NCI-H146 treated with DMSO at 0.1 percent for 48 hours (cell line): ENCODE data around the gene RAI1.
A peak's percentile ranks its signal among the peaks of the same experiment; 100 is the strongest.
"Not testable (repeated sequence)": the region's sequence is repeated elsewhere in the genome, so short reads cannot be mapped to it uniquely, and the experiment has no call there.

Experiments used
- DNase-seq: peaks from one replicate; lab custom pipeline; 2025; ENCODE audit not compliant: unreplicated experiment; lab: John Stamatoyannopoulos, UW

RAI1 gene

GRCh38 chr17:17664064-17664452, 17.2 kb upstream of the RAI1 start:
- DNase-seq = no peak

DNA sequence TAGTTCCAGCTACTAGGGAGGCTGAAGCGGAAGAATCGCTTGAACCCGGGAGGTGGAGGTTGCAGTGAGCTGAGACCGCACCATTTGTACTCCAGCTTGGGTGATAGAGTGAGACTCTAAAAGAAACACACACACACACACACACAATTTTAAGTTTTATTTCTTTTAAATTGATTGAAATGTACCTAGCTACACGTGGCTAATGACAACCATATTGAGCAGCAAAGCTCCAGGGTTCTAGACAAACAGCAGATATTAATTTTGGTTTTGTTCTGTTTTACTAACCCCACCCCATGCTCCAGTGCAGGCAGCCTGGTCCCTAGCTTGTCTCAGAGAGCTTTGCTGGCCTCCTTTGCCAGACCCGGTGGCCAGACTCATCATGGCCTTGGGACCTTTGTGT, 16.0 kb upstream of the RAI1 start:
- DNase-seq = no peak

GRCh38 chr17:17666111-17666714, 15.0 kb upstream of the RAI1 start:
- DNase-seq = no peak

DNA sequence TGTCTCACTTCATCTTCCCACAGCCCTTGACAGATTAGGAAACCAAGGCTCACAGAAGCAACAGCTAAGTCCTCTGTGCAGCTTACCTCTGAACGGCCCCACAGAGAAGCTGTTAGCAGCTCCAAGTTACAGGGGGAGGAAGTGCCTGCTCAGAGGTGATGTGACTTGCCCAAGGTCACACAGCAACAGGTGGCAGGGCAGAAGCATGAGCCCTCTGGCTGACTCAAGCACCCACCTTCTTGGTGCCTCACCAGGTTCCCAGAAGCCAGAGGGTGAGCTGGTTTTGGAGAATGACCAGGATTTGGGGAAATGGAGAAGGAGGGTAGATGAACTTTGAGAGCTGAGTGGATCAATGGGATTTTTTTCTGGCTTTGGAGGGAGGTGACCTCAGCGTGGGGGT, 14.0 kb upstream of the RAI1 start:
- DNase-seq = no peak

DNA sequence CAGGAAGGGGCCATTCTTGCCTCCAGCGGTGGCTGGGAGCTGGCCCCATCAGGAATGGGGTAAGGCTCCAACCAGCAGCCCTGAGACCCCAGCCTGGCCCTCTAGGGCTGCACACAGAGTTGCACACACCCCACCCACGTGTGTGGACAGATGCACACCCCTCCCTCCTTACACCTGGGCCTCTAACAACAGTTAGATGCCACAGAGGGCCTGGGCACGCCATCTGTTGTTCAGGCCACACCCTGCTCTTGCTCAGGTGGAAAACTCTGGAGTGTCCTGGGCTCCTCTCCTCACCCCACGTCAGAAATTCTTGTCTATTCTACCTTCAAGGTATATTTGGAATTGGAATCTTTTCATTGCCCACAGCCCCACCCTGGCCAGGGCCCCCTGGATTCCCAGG, 13.3 kb upstream of the RAI1 start:
- DNase-seq = no peak

DNA sequence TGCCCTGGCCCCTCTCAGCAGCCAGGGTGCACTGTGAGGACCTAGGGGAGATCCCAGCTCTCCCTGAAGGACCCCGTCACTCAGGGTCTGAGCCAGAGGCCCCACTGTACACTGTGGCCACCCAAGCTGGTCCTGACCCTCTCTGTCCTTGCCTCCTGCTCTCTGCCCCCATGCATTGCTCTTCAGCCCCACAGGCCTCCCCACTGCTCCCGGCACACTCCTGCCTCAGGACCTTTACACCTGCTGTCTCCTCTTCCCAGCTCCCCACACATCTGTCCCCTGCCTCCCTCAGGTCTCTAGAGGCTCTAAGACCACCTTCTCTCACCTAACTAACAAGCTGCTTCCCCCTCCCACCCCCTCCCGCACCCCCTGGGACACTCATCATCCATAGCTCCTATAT, 12.9 kb upstream of the RAI1 start:
- DNase-seq = no peak

GRCh38 chr17:17668775-17669579, 12.3 kb upstream of the RAI1 start:
- DNase-seq = no peak

DNA sequence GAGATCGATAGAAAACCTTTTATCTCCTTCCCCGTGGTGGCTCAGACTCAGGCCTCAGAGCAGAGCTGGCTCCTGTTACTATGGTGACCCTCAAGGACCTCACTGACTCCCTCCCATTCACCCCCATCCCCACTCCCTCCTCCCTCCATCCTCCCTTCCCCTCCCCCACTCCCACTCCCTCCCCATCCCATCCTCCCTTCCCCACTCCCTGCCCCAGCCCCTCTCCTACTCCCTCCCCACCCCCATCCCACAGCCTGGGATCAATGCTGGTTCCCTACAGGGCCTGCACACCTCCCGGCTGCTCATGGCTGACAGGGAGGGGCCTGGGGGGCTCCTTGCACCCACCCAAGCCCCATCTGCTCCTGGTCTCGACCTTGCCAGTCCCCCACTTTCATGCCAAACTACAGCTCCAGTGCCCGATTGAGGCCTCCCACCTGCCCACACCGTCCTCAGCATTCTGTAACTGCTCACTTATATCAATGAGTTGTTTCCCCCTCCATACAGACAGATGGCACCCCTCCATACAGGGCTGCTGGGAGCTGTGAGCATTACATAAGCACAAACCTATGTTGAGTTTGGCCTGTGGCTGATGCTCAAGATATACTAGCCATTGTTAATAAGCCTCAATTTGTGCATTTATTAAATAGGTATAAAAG, 11.6 kb upstream of the RAI1 start:
- DNase-seq = peak; percentile 20

DNA sequence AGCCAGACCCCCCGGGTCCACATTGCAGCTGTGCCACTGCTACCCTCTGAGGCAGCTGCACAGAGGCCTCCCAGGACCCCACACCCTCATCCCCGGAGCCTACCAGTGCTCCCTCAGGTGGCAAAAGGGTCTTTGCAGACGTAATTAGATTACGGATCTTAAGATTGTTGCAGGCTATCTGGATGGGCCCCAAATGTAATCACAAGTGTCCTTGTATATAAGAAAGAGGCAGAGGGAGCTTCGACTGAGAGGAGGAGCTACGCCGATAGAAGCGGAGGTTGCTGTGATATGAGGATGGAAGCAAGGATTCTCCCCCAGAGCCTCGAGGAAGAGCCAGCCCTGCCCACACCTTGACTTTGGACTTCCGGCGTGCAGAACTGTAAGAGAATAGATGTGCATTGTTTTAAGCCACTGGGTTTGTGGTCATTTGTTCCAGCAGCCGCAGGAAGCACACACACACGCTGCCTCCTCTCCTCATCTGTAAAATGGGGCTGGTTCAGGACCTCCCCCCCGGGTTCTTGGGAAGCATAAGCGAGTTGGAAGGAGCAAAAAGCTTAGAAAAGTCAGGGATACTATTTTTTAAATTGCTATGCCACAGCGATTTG, 10.5 kb upstream of the RAI1 start:
- no peak for DNase-seq

DNA sequence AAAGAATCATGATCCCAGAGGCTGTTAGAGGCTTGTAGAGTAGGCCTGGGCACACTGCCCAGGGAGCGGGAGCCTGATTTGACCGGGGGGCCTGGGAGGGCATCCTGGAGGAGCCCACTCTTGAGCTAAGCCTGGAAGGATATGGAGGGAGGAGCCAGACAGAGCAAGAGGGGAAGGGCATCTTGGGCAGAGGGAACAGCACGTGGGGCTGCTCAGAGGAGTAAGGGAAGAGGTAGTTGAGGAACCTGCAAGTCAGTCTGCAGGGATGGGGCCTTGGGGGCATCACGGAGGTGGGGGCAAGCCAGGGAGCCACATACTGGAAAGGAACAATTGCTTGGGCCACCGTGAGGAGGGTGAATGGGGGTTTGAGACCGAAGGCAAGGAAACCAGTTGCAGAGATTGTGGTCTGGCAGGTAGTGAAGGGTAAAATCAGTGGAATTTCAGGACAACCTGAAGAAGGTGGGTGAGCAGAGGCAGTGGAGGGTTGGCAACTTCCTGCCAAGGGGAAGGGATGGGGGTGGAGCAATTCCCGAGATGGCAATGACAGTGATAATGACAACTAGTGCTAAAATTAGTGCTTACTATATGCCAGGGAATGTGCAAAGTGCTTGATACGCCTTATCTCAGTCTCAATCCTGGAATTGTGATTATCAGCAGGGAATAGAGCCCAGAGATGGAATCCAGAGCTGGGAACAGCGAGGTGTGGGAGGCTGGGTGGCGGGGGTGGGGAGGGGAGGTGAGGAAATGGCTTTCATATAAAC, 9.7 kb upstream of the RAI1 start:
- no peak for DNase-seq

DNA sequence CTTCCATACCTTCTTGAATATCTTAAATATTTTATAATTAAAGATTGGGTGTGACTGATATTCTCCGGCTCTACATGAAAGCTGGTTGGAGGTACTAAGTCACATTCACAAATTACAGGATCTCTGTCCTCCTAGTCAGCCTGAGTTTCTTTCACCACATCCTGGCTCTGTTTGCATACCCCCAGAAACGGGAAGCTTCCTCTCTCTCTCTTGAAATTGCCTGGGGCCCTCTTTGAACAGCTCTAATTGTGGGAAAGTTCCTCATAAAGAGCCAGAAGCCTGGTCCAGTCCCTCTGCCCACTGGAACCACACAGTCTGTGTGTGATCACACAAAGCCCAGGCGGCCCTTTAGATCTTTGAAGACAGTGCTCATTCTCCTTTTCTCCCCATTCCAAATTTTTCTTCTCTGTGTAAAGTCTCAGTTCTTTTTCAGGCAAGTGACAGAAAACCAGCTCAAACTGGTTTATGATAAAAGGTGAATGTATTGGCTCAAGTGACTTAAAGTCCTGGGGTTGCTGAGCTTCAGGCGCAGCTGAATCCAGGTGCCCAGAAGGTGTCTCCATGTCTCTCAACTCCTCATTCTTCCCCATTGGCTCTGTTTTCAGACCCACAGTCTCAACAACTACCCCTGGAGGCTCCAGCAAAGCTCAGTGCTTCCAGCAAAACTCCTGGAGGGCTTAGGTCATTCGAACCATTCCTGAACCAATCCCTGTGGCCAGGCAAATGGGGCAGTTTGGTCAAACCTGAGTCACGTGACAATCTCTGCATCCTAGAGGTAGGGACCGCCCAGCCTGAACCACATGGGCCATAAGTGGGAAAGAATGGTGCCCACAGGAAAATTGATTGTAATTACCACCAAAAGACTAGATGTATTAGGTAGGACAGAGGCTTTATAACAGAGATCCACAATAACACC, 8.5 kb upstream of the RAI1 start:
- DNase-seq = no peak

DNA sequence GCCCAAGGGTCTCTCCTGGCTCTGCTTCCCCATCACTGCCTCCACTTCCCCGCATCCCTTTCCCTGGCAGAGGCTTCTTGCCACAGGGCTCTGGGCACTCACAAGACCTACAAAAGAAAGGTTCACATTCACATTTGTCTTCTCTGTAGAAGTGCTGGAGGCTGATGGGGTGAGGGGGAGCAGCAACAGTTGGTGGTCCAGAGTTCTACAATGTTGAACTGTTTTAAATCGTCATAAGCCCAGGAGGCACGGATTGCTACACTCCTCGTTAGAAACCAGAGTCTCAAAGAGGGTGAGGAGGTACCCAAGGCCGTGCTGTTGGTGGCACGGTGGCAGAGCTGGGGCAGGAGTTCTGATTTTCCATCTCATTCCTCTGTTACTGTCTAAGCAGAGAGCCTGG, 5.8 kb upstream of the RAI1 start:
- no peak for DNase-seq

DNA sequence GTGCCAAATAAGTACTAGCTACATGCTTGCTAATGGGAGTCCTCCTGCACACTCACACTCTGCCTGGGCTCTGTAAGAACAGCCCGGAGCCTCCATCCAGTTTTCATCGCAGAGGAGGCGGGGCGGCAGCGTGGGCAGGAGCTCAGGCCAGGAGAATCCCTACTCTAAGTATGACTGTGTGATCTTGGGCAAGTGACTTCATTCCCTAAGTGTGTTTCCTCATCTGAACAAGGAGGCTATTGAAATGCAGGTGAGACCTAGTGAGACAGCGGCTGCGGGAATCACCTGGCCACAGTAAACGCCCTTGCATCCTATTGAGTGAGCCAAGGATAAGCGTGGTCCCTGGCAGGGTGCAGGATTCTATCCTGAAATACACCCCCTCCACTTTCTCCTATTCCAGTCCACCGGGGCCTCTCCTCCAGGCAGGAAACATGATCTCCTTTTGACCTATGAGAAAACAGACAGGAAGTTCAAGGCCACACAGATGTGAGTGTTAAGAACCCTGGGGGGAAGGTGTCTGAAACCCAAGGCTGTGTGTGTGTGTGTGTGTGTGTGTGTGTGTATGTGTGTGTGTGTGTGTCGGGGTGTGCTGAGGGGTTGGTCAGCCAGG, 5.2 kb upstream of the RAI1 start:
- DNase-seq = peak; percentile 34

GRCh38 chr17:17676752-17677151, 4.5 kb upstream of the RAI1 start:
- DNase-seq = no peak

DNA sequence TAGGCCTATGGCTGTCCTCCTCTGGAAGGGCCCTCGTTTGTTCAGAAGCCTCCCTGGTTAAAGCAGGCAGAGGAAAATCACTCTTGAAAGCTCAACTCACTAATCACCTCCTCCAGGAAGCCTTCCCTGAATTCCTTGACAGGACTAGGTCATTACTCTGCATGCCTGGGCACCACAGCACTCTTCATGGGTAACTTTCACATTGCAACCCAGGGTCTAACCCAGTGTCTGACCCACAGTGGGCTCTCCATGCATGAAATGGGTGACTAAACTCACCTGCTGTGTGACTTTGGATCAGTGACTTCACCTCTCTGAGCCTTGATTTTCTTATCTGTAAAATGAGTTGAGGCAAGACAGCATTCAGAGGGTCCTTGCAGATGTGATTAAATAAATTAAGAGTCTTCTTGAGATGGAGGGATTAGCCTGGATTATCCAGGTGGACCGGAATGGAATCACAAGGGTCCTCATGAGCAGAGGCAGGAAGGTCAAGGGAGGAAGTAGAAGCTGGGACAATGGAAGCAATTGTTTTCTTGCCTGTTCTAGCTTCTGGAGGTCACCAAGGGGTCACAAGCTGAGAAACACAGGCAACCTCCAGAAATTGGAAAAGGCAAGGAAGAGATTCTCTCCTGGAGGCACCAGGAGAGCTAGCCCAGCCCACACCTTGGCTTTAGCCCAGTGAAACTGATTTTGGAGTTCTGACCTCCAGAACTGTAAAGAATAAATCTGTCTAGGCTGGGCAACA, 3.8 kb upstream of the RAI1 start:
- no peak for DNase-seq

DNA sequence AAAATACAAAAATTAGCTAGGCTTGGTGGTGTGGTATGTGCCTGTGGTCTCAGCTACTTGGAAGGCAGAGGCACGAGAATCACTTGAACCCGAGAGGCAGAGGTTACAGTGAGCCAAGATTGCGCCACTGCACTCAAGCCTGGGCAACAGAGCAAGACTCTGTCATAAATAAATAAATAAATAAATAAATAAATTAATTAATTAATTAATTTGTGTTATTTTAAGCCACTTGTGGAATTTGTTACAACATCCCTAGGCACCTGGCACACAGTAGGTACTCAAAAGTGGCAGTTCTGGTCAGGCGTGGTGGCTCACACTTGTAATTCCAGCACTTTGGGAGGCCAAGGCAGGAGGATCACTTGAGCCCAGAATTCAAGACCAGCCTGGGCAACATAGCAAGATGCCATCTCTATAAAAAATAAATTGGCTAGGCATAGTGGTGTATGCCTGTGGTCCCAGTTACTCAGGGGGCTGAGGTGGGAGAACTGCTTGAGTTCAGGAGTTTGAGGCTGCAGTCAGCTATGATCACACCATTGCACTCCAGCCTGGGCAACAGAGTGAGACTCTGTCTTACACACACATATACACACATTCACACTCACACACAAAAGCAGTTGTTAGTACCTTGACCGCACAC, 3.1 kb upstream of the RAI1 start:
- DNase-seq = not testable (repeated sequence)

GRCh38 chr17:17679243-17679642, 2.0 kb upstream of the RAI1 start:
- no peak for DNase-seq

GRCh38 chr17:17679748-17680147, 1.5 kb upstream of the RAI1 start:
- DNase-seq = no peak
